ENCODE measurements around the gene COLEC11. TPM values are rescaled to one million over a fixed set of nuclear protein-coding genes. Genes with fewer than 3 reads are reported as not detected.
A peak's percentile ranks its signal among the peaks of the same experiment; 100 is the strongest.

The COLEC11 gene
- total and polyA plus RNA-seq, 5 experiments from 2014 or later: 1.8 to 1.9 TPM; not detected in 3

DNA sequence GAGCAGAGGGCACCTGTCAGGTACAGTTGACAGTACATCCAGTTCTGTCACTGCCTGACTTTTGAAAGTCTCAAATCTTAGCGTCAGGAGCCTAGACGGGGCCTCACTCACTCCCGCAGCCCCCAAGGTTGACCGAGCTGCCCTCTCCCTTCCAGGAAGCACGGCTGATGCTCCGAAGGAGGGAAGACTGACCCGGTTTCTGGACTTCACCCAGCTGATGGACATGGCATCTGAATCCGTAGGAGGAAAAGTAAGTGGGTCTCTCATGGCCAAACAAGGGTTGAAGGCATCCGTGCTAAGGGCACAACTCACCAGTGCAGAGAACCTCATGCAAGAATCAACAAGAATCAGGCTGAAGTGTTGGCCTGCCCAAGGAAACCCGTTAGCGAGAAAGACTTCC, 76.0 kb downstream of the COLEC11 start:
- Mint-ChIP-seq H3K9me3 (no peaks in the 10 kb centered on the region), H3K4me1 (peaks cover 0 to 2% (median 0%) of the 10 kb centered on the region in 4 donors), H3K27me3 (peaks cover 0 to 18% (median 6%) of the 10 kb centered on the region in 5 donors), H3K27ac (no peak overlapping the region), H3K4me3 (no peak overlapping the region), H3K36me3 (no peaks in the 10 kb centered on the region)
- no peak for ATAC-seq
- POLR2A ChIA-PET: no interaction called here
- DNase-seq: no peak

DNA sequence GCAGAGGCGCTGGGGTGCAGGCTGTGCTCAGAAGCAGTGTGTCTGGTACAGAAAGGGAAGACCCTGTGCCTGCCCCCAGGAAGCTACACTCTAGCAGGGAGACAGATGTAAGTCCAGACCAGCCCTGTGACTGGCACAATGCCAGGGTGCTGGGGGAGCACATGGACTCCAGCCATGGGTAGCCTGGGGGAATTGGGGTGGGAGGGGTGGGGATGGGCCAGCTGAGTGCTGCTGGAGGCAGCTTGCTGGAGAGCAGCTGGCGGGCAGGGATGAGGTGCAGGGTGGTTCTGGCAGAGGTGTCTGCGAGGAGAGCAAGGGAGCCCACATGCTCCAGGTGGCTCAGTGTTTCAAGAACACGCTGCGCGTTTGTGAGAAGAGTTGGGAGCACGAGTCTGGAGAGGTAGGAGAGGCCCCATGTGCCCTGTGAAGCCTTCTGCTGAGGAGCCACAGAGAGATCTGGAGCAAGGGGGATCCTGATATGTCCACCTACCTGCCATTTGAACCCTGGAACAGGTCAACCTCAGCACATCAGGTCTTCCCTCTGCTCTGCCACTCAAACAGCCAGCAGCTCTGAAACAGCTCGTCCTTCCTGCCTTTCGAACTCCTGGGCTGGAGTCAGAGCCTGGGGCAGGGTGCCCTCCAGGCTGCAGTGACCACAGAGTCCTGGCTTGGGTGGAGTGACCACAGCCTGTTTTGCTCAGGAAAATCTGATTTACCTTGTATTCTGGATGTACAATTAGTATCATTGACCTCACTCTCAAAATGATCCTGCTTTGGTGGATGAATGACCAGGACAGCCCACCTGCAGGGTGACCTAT, 78.2 kb downstream of the COLEC11 start:
- H3K36me3 Mint-ChIP-seq: no peaks in the 10 kb centered on the region
- peaks cover 0 to 30% (median 12%) of the 10 kb centered on the region in 5 donors for H3K27me3 Mint-ChIP-seq
- H3K4me1 Mint-ChIP-seq: peaks cover 0 to 2% (median 0%) of the 10 kb centered on the region in 4 donors
- no peak overlapping the region for H3K4me3 Mint-ChIP-seq
- H3K27ac Mint-ChIP-seq: peak overlapping the region in 1 of 10 donors; percentile 24
- DNase-seq: no peak
- no peak for ATAC-seq
- no peaks in the 10 kb centered on the region for H3K9me3 Mint-ChIP-seq
- POLR2A ChIA-PET: no interaction called here

DNA sequence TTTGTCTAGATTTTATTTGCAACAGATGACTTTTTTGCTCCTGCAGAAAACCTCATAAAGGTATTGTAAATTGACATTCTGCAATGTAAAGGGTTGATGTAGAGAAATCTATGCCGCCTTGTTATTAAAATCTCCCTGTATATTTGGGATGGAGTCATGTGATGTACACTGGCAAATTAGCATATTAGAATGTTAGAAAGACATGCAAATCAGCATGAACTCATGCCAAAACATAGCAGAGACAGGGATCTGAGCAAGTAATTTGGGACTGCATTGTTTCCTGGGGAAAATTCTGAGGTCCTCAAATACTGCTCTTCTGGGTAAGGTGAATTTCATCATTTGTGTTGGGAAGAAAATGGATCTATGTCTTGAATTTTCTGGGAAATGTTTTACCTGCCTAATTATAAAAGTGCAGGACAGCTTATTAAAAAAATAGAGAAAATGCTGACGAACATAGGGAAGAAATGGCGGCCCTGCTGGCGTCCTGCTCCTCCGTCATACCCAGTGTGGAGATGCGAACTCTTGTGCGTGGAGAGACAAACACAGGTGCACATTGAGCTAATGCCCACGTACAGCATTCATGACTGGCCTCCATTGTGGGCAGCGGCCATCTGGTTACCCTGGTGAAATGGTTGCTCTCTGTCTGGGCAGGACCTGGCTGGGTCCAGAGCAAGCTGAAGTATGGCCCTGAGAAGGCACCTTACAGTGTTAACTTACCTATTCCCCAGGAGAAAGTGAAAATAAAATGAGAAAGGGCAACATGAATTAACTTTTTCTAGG, 79.3 kb downstream of the COLEC11 start:
- no peak for DNase-seq
- POLR2A ChIA-PET: no interaction called here
- peaks cover 0 to 2% (median 0%) of the 10 kb centered on the region in 4 donors for H3K4me1 Mint-ChIP-seq
- peak overlapping the region in 1 of 10 donors; percentile 25 for H3K27ac Mint-ChIP-seq
- no peaks in the 10 kb centered on the region for H3K36me3 Mint-ChIP-seq
- H3K9me3 Mint-ChIP-seq: no peaks in the 10 kb centered on the region
- no peak overlapping the region for H3K4me3 Mint-ChIP-seq
- peaks cover 0 to 36% (median 13%) of the 10 kb centered on the region in 5 donors for H3K27me3 Mint-ChIP-seq
- no peak for ATAC-seq

DNA sequence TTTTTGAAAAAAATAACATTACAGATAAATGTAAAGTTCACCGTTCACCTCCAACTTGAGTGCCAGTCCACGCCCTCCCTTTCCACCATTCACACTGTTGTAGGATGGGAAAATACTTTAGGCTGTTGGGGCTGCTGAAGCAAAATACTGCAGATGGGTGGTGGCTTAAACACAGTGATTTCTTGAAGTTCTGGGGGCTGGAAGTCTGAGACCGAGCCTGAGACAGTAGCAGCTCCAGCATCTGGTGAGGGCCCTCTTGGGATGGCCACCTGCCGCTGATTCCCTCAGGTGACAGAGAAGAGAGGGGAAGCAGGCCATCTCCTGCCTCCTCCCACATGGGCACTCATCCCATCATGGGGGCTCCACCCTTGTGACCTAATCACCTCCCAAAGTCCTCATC, 80.8 kb downstream of the COLEC11 start:
- DNase-seq (no peak), ATAC-seq (no peak)
- Mint-ChIP-seq H3K27ac (peak overlapping the region in 1 of 10 donors; percentile 29), H3K36me3 (no peaks in the 10 kb centered on the region), H3K27me3 (peaks cover 0 to 22% (median 9%) of the 10 kb centered on the region in 5 donors), H3K4me1 (peaks cover 0 to 2% (median 0%) of the 10 kb centered on the region in 4 donors), H3K4me3 (no peak overlapping the region), H3K9me3 (no peaks in the 10 kb centered on the region)
- POLR2A ChIA-PET: no interaction called here

DNA sequence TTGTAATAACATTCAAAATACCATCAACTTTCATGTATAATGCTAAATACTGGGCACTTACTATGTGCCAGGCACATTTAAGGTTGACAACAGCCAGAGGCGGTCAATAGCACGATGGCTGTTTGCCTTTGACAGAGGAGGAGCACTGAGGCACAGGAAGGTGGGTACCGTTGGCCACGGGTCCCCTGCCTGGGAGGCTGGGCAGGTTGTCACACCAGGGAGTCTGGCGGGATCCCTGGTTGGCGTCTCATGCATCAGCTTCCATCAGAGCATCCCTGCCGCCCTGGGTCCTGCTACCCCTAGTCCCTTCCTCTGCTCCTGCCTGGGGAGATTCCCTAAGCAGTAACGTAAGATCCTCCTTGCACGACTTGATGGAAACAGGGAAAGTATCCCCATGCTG, 82.5 kb downstream of the COLEC11 start:
- Mint-ChIP-seq H3K36me3 (no peaks in the 10 kb centered on the region), H3K4me1 (peaks cover 0 to 2% (median 0%) of the 10 kb centered on the region in 4 donors), H3K27me3 (peaks cover 0 to 18% (median 9%) of the 10 kb centered on the region in 5 donors), H3K4me3 (no peak overlapping the region), H3K27ac (no peak overlapping the region), H3K9me3 (no peaks in the 10 kb centered on the region)
- POLR2A ChIA-PET: no interaction called here
- no peak for ATAC-seq
- DNase-seq: no peak

DNA sequence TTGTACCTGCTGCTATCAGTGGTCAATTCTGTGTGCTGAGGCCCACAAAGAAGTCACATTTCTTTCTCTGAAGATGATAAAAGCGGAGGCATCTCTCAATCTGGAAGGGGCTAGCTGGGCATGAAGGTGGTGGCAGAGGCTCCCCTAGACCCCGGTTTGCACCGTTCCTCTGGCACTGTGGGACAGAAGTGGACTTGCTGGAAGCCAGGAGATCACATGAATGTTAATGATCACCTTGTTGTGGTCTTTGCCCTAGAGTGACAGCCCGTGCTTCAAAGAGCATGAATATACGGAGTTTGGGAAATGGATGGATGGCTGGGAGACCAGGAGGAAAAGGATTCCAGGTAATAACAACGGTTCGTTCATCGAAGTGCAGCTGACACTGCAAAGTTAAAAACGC, 83.3 kb downstream of the COLEC11 start:
- DNase-seq: no peak
- POLR2A ChIA-PET: no interaction called here
- H3K4me3 Mint-ChIP-seq: no peak overlapping the region
- no peaks in the 10 kb centered on the region for H3K4me1 Mint-ChIP-seq
- no peaks in the 10 kb centered on the region for H3K36me3 Mint-ChIP-seq
- H3K27ac Mint-ChIP-seq: no peak overlapping the region
- no peak for ATAC-seq
- no peaks in the 10 kb centered on the region for H3K9me3 Mint-ChIP-seq
- H3K27me3 Mint-ChIP-seq: peaks cover 0 to 18% (median 9%) of the 10 kb centered on the region in 5 donors

DNA sequence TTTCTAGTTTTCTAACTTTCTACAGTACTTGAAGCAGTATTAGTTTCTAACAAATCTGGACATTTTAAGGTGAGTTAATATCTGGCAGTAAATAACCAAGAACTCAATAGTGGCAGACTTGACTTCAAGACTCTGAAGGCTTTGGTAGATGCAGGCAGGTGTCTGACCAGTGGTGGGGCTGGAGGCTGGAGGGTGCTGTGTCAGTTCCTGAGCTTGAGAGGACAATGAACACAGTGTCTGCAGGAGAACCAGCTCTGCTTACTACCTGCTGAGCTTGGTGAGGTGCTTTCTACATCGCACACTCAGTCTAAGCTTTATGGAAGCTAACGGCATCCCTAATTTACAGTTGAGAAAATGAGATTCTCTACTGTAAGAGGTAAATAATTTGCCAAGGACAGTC, 84.3 kb downstream of the COLEC11 start:
- ATAC-seq (no peak), DNase-seq (no peak)
- Mint-ChIP-seq H3K36me3 (no peaks in the 10 kb centered on the region), H3K9me3 (no peaks in the 10 kb centered on the region), H3K27ac (no peak overlapping the region), H3K27me3 (peaks cover 0 to 18% (median 9%) of the 10 kb centered on the region in 5 donors), H3K4me3 (no peak overlapping the region), H3K4me1 (no peaks in the 10 kb centered on the region)
- POLR2A ChIA-PET: no interaction called here

DNA sequence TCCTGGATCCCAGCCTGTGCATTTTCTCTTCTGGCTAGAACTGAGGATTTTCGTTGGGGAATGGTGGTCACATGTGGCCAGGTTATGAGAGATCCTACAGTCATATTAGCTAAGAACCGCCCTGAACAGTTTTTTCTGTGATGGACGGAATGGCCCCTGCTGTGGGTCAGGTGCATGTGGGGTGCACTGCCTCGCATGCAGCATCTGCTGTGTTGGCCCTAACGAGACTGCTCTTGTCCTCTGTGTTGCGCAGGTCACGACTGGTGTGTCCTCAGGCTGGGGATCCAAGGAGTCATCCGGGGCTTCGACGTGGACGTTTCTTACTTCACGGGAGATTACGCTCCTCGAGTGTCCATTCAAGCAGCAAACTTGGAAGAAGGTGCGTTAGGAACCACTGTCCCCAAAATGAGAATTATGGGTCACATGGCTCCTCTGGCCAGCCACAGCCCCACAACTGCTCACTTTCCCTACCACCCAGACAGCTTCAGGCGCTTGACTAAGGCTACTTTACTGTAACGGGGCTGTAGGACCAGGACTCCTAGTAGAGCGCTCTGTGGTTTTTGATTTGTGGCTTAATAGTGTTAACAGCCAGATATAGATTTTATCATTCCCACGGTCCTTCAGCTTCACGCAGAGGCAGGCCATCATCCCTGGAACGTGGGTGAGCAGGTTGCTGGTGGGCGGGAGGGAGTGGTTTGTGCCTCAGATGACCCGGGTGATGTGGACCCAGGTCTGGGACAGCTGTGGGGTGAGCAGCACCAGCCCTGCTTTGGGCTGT, 84.9 kb downstream of the COLEC11 start:
- Mint-ChIP-seq H3K4me1 (no peaks in the 10 kb centered on the region), H3K27me3 (peaks cover 0 to 19% (median 9%) of the 10 kb centered on the region in 5 donors), H3K9me3 (peaks cover 0 to under 1% (median 0%) of the 10 kb centered on the region in 9 donors), H3K27ac (no peak overlapping the region), H3K36me3 (no peaks in the 10 kb centered on the region), H3K4me3 (no peak overlapping the region)
- ATAC-seq (no peak), DNase-seq (no peak)
- POLR2A ChIA-PET: no interaction called here

DNA sequence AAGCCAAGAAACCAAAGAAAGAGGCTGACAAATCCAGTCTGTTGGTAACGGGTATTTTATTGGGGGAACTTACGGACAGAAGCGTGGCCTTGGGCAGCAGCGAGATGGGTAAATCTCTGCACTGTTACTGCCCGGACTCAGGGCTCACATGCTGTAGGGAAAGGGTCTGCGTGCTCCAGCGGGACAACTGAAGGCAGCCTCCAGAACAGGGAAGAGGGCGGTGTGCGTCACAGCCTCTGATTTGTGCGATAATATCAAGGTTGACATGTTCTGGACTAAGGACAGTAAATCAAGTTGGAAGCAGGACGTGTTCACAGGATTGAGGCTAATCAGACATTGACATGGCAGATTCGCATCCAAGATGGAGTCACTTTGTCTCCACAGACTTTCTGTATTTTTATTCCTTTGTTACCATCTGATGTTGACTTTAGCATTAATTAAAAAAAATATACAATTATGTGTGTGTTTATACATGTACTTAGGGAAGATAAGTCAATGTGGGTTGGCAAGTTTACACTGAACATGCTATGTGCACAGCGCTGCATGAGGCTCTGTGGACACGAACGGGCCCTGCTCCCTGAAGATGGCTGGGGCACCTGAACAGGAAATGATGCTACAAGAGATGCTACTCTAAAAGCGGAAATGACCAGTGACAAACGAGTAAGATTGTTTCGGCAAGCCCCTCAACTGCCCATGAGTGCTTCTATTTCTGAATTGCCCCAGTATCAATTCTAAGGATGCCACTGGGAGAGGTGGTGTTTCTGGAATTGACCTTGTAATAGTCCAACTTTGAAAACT, 85.8 kb downstream of the COLEC11 start:
- H3K27ac Mint-ChIP-seq: no peak overlapping the region
- peaks cover 0 to 9% (median 1%) of the 10 kb centered on the region in 9 donors for H3K9me3 Mint-ChIP-seq
- H3K4me1 Mint-ChIP-seq: no peaks in the 10 kb centered on the region
- no peak overlapping the region for H3K4me3 Mint-ChIP-seq
- H3K36me3 Mint-ChIP-seq: no peaks in the 10 kb centered on the region
- no peak for ATAC-seq
- POLR2A ChIA-PET: no interaction called here
- H3K27me3 Mint-ChIP-seq: peaks cover 0 to 28% (median 9%) of the 10 kb centered on the region in 5 donors
- no peak for DNase-seq

DNA sequence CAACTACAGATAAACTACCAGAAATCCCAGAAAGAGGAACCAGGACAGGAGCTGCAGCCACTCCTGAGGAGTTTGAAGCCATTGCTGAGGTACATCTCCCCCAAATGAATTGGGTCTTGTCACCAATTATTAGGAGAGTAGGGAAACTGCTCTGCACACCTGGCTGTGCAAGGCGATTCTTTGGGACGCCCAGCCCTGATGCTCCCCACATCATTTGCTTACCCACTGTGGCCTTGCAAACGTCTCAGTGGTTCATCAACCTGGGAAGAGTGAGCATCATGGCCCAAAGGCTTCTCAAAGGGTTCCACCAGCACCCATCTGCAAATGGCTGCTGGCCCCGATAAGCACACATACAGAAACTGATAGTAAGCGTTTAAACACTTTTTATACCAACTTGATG, 86.7 kb downstream of the COLEC11 start:
- POLR2A ChIA-PET: no interaction called here
- DNase-seq (no peak), ATAC-seq (no peak)
- no peaks in the 10 kb centered on the region for H3K36me3 Mint-ChIP-seq
- peaks cover 0 to 9% (median 1%) of the 10 kb centered on the region in 9 donors for H3K9me3 Mint-ChIP-seq
- H3K27me3 Mint-ChIP-seq: peaks cover 0 to 29% (median 8%) of the 10 kb centered on the region in 5 donors
- no peak overlapping the region for H3K27ac Mint-ChIP-seq
- H3K4me1 Mint-ChIP-seq: no peaks in the 10 kb centered on the region
- H3K4me3 Mint-ChIP-seq: no peak overlapping the region

DNA sequence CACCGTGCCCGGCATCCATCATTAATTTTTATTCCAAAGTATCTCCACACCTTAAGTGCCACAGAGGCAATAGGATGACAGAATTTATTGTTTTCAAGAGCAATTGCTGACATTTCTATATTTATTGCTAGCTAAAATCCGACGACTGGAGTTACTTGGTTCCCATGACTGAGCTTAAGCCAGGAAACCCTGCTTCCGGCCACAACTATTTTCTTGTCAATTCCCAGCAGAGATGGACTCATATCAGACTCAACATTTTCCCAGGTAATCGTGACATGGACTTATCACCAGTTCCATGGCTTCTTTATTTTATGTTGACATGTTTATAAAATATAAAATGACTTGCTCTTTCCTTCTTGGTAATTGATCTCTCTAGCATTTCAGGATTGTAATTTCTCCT, 87.9 kb downstream of the COLEC11 start:
- POLR2A ChIA-PET: no interaction called here
- H3K36me3 Mint-ChIP-seq: no peaks in the 10 kb centered on the region
- ATAC-seq: no peak

More for the DNA sequence above, 87.9 kb downstream of the COLEC11 start:
- no peaks in the 10 kb centered on the region for H3K4me1 Mint-ChIP-seq
- H3K9me3 Mint-ChIP-seq: peaks cover 0 to 9% (median 2%) of the 10 kb centered on the region in 9 donors
- H3K4me3 Mint-ChIP-seq: no peak overlapping the region
- no peak overlapping the region for H3K27ac Mint-ChIP-seq
- no peak for DNase-seq
- peaks cover 0 to 32% (median 12%) of the 10 kb centered on the region in 5 donors for H3K27me3 Mint-ChIP-seq

Data from naive thymus-derived CD8-positive, alpha-beta T cell (primary cell).